HT1080 (cell line): ENCODE results near the gene ZNF700. TPM values are rescaled to one million over a fixed set of nuclear protein-coding genes. Genes with fewer than 3 reads are reported as not detected.
"Not testable (repeated sequence)": the region's sequence is repeated elsewhere in the genome, so short reads cannot be mapped to it uniquely, and the experiment has no call there.

Experiments
- DNase-seq: peaks from one replicate; pipeline ENCODE4 v3.0.0-alpha.2; 2015; ENCODE audit warnings: low read depth
- total RNA-seq: library from RNA; depleted of rRNA; stranded (reverse); fragments of >200 nt; shearing (Covaris generic); gene quantifications from 2 replicates; pipeline ENCODE4 v1.2.3, GENCODE V29; 2014

The ZNF700 gene
- total RNA-seq, 1 experiment from 2014 or later = 6.8 TPM

- not testable (repeated sequence) for DNase-seq
These were observed 13.5 kb downstream of the ZNF700 start for GRCh38 chr19:11938383-11938782.

DNA sequence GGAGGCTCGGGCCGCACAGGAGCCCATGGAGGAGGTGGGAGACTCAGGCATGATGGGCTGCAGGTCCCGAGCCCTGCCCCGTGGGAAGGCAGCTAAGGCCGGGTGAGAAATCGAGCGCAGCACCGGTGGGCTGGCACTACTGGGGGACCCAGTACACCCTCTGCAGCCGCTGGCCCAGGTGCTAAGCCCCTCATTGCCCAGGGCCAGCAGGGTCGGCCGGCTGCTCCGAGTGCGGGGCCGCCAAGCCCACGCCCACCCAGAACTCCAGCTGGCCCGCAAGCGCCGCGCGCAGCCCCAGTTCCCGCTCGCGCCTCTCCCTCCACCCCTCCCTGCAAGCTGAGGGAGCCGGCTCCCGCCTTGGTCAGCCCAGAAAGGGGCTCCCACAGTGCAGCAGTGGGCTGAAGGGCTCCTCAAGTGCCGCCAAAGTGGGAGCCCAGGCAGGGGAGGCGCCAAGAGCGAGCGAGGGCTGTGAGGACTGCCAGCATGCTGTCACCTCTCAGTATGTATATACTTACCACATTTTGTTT, 16.5 kb downstream of the ZNF700 start:
- DNase-seq = not testable (repeated sequence)

GRCh38 chr19:11942008-11942842, 17.3 kb downstream of the ZNF700 start:
- no peak for DNase-seq

DNA sequence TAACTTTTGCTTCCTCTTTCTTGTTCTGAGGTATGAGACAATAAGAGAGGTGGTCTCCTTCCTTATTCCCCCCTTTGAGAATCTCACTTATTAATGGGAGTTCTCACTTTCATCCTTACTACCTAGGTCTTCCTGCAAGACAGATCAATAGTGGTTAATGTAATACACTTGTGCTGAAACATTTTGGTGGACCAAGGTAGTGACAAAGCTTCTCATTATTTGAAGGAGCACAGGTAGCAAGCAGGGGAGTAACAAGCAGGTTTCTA, 17.9 kb downstream of the ZNF700 start:
- DNase-seq = no peak

GRCh38 chr19:11944656-11945055, 19.7 kb downstream of the ZNF700 start:
- DNase-seq = no peak

- DNase-seq = no peak
These were observed 23.7 kb downstream of the ZNF700 start for GRCh38 chr19:11948646-11949045.

DNA sequence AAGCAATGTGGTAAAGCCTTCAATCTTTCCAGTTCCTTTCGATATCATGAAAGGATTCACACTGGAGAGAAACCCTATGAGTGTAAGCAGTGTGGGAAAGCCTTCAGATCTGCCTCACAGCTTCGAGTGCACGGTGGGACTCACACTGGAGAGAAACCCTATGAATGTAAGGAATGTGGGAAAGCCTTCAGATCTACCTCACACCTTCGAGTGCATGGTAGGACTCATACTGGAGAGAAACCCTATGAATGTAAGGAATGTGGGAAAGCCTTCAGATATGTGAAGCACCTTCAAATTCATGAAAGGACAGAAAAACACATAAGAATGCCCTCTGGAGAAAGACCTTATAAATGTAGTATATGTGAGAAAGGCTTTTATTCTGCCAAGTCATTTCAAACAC, 24.3 kb downstream of the ZNF700 start:
- DNase-seq = no peak

DNA sequence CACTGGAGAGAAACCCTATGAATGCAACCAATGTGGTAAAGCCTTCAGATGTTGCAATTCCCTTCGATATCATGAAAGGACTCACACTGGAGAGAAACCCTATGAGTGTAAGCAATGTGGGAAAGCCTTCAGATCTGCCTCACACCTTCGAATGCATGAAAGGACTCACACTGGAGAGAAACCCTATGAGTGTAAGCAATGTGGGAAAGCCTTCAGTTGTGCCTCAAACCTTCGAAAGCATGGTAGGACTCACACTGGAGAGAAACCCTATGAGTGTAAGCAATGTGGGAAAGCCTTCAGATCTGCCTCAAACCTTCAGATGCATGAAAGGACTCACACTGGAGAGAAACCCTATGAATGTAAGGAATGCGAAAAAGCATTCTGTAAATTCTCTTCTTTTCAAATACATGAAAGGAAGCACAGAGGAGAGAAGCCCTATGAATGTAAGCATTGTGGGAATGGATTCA, 24.7 kb downstream of the ZNF700 start:
- not testable (repeated sequence) for DNase-seq

GRCh38 chr19:11950312-11950711, 25.4 kb downstream of the ZNF700 start:
- DNase-seq = no peak

GRCh38 chr19:11963566-11964355, 38.9 kb downstream of the ZNF700 start:
- peak; percentile 16 for DNase-seq

GRCh38 chr19:11964496-11964857, 39.6 kb downstream of the ZNF700 start:
- DNase-seq = no peak

DNA sequence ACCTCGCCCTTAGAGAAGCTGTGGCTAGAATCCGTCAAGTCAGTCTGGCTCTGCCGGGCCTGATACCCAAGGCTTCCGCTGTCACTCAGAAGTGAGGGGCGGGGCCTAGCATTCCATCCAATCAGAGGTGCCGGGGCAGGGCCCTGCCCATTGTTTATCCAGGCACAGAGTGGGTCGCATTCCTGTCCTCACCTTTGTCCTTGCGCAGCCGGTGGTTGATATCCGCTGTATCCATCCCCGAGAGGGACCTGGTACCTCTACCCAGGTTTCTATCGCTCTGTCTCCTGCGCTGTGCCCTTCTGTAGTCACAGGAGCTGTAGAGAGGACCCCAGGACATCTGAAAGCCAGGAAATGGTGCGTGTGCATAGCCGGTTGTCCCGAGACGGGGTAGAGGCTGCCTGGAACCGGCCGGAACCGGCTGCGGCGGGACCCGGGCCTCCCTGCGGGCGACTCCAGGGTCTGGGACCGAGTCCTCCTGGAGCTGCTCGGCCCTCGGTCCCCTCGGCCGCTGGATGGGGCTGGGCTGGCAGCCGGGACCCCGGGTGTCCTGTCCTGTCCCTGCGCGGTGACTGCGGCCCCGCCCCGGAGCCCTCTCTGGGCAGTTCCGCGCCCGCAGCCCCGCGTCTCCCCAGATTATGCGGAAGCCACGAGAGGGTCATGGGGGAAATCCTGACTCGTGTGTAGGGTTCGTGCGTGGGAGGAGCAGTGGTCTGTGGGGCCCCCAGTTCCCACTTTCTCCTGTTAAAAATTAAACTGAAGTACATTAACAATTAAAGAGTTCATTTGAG, 40.1 kb downstream of the ZNF700 start, which contains the start of gene ZNF763:
Gene ZNF763, plus strand, starts transcription at position 183 of the 788 bp plus-strand sequence. Its CDS starts 169 bp downstream, at position 352.
- no peak for DNase-seq

DNA sequence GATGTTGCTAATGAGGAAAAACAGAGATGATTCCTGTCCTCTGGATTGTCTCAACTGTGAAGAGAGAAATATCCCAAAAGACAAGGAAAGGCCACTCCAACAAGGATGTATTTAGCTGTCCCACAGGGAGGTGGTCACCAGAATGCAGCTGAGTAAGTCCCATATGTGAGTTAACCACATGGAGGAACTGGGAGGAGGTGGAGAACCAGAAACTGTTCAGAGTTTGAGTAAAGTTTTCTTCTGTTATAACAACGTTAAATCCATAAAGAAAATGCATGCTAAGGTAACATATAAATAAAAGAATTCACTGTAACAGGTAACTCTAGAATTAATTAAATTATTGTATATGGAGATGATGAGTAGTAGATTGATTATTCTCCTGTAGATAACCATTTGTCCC, 45.3 kb downstream of the ZNF700 start:
- DNase-seq = no peak

- no peak for DNase-seq
These were observed 46.1 kb downstream of the ZNF700 start for GRCh38 chr19:11971041-11971440.

- DNase-seq = no peak
These were observed 48.3 kb downstream of the ZNF700 start for GRCh38 chr19:11973019-11973810.

DNA sequence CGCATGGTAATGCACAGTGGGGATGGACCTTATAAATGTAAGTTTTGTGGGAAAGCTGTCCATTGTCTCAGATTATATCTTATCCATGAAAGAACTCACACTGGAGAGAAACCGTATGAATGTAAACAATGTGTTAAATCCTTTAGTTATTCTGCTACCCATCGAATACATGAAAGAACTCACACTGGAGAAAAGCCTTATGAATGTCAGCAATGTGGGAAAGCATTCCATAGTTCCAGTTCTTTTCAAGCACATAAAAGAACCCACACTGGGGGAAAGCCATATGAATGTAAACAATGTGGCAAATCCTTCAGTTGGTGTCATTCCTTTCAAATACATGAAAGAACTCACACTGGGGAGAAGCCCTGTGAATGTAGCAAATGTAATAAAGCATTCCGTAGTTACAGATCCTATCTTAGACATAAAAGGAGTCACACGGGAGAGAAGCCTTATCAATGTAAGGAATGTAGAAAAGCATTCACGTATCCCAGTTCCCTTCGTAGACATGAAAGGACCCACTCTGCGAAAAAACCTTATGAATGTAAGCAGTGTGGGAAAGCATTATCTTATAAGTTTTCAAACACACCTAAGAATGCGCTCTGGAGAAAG, 53.7 kb downstream of the ZNF700 start:
- no peak for DNase-seq

DNA sequence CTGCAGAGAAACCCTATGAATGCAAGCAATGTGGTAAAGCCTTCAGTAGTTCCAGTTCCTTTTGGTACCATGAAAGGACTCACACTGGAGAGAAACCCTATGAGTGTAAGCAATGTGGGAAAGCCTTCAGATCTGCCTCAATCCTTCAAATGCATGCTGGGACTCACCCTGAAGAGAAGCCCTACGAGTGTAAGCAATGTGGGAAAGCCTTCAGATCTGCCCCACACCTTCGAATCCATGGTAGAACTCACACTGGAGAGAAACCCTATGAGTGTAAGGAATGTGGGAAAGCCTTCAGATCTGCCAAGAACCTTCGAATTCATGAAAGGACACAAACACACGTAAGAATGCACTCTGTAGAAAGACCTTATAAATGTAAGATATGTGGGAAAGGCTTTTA, 54.6 kb downstream of the ZNF700 start:
- no peak for DNase-seq

DNA sequence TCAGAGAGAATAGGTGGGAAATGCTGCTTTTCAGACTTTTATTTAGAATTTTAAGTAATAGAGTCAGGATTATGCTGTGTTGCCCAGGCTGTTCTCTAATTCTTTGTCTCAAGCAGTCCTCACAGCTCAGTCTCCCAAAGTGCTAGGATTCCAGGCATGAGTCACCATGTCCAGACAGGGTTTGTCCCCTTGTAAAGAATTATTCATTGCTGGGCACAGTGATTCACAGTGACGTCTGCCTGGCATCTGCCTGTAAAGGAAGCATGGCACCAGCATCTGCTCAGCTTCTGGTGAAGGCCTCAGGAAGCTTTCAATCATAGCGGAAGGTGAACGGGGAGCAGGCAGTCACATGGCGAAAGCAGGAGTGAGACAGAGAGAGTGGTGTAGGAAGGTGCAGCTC, 57.6 kb downstream of the ZNF700 start:
- peak; percentile 31 for DNase-seq

DNA sequence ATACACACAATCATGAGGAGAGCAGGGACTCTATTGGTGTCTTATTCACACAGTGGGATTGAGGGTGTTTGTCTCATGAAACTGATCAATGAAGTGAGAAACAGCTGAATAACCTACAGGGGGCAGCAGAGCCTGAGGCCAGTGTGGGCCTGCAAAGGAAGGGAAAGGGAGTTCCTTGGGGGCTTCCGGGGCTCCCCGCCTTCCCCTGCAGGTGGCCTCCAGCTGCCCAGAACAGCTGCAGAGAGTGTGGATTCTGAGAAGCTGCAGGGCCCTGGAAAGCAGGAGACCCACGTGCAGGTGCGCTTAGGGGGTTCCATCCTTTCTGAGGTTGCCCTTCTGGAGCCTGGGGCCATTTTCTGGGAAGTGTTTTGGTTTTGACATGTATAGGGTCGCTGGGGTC, 60.1 kb downstream of the ZNF700 start:
- DNase-seq = no peak

DNA sequence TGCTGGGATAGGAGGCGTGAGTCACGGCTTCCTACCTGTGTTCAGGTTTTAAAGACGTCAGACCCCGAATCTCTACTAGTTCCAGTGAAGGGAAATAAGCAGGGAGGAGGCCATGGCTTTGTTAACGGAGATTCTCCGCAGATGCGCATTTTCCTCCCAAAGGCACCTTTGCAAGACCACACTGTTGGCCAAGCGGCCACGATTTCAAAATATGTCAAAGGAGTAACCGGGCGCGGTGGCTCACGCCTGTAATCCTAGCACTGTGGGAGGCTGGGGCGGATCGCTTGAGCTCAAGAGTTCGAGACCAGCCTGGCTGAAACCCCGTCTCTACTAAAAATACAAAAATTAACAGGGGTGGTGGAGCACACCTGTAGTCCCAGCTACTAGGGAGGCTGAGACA, 61.8 kb downstream of the ZNF700 start:
- no peak for DNase-seq
